SHP77 (cell line): ENCODE measurements around the gene IL1RAP.

Source experiments
- DNase-seq, 2 experiments: peaks; one replicate each; lab custom pipeline; 2025; lab: John Stamatoyannopoulos, UW

IL1RAP gene

GRCh38 chr3:190614226-190615059 is 100.6 kb downstream of the IL1RAP start:
- DNase-seq = no peak

- DNase-seq = no peak
Observed at GRCh38 chr3:190615060-190615384, 101.1 kb downstream of the IL1RAP start.

DNA sequence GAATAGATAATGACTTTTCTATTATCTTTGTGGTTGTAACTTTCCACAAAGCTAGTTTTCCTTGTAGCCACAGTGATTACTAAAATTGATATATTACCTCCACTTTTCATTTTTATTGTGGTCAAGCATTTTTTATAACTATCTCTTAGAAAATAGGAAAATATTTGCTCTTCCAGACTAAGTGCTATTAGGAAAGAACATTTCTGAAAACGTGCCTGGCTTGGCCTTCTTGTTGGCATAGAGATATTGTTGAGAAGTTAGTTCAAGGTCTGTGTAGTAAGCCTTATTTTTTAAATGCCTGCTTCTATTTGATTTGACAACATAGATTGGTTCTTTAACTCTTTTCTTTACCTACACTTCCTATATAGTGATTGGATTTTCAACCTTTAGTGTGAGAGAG is 101.7 kb downstream of the IL1RAP start:
- no peak for DNase-seq

DNA sequence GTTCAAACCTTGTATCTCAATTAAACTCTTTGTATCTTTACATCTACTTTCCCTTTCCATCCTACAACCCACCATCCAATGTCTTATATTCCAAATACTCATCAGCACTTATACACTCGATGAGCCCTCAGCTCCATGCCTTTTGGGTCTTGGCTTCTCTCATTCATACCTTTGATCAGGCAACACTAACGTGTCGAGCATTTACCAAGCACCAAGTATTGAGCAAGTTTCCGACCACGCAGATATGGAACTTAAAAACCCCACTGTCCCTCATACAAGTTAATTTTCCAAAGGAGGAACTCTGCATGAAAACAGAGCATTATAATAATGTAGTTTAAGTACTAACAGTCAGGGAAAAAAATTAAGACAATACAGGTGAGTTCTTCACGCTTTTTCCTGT is 102.8 kb downstream of the IL1RAP start:
- no peak for DNase-seq

GRCh38 chr3:190617185-190617584 is 103.3 kb downstream of the IL1RAP start:
- DNase-seq = no peak

DNA sequence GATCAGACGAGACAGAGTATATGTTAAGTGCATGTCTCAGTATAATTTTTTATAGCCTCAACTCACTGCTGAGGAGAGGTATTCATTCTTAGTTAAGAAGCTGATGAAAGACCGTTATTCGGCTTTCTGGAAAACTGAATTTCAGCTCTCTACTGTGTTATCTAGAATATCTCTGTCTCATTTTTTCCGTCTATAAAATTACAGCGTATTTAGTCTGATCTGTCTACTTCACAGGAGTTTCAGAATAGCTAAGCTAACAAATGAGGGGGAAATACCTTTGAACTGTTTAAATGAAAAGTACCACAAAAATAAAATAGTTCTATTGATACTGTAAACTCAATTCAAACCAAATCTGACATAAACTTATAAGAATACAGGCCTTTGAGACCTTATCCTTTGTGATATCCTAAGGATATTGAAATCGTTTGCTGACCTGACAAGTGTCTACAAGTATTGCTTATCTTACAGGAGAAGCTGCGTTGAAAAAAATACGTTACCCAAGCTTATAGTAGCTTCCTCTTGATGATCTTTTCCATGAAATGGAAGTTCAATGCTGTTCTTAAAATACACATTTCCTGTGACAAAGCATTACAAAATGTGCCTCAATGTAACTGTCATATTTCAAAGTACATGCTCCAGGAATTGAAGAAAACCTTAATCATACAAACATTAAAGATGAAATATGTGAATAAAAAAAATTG is 104.6 kb downstream of the IL1RAP start:
- DNase-seq = no peak

DNA sequence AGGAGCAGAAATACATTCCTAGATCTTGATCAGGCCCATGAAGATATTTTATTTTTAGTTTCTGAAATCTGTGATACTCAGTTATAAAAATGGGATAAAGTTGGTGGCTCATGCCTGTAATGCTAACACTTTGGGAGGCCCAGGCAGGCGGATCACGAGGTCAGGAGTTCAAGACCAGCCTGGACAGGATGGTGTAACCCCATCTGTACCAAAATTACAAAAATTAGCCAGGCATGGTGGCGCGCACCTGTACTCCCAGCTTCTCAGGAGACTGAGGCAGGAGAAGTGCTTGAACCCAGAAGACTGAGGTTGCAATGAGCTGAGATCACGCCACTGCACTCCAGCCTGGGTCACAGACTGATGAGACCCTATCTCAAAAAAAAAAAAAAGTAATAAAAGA is 105.5 kb downstream of the IL1RAP start:
- DNase-seq = no peak

- no peak for DNase-seq
Observed at GRCh38 chr3:190619761-190620160, 105.9 kb downstream of the IL1RAP start.

GRCh38 chr3:190620886-190621608 is 107.2 kb downstream of the IL1RAP start:
- no peak for DNase-seq

- DNase-seq = no peak
Observed at GRCh38 chr3:190621927-190622326, 108.0 kb downstream of the IL1RAP start.

GRCh38 chr3:190624282-190624681 is 110.4 kb downstream of the IL1RAP start:
- no peak for DNase-seq

DNA sequence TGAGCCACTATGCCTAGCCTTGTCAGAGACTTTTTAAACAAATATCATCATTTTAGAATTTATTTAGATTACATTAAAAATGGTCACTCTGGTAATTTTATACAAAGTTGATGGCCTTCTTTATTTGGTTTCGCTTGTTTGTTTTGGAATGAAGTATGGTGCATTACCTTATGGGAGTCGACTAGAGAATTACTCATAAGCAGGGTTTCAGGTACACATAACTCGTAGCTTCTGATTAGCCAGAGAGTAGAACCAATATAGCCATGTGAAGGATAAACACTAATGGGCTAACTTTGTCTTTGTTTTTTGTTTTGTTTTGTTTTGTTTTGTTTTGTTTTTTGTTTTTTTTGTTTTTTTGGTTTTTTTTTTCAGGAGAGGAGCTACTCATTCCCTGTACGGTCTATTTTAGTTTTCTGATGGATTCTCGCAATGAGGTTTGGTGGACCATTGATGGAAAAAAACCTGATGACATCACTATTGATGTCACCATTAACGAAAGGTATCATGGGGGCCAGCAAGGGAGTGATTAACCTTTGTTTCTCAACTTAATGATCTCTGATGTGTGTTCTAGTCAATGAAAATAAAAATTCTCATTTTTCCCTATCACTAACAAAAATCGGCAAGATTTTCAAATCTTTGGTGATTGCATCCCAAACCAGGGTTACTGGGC is 113.2 kb downstream of the IL1RAP start:
- no peak for DNase-seq

DNA sequence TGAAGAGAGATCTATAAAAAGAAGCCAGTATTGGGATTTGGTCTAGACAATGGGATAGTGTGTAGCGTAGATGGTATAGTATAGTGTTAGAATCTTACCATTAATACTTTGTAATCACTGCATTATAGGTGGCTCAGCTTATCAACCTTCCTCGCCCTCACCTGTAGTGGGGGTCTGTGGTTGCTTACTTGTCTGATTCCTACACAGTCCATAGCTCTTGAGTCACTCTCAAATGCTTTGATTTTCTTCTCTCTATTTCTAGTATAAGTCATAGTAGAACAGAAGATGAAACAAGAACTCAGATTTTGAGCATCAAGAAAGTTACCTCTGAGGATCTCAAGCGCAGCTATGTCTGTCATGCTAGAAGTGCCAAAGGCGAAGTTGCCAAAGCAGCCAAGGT is 115.2 kb downstream of the IL1RAP start:
- DNase-seq = no peak

DNA sequence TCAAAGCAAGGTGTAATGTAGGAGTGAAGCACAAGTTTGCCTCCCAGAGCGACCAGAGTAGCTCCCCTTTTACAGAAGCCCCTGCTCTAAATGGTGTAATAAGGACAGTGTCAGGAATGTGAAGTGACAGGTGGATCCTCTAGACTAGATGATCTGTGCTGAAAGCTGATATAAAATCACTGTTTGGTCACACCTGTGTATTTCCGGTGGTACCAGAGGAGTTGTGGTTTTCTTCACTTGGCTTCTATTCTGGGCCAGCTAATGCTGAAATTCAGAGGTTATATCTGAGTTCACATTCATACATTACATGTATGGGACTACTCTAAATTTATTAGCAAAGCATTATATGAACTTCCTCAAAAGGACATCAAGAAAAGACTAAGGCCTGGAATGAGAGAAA is 117.4 kb downstream of the IL1RAP start:
- DNase-seq = no peak

DNA sequence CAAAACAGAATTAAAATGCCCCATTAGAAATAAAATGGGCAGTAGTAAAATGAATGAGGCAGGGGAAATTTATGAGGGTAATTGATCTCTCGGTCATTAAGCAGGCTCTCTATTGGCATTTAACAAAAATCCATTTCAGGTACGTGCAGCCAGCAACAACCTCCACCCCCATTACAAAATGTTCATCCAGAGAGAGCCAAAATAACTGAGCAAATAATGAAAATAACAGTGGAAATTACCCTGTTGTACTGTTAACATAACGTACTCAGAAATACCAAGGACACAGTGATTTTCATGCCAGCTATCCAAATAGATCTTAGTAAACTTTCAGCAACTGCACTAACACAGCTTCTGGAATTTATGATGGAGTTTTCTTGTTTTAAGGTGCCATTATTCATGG is 127.7 kb downstream of the IL1RAP start:
- no peak for DNase-seq

GRCh38 chr3:190642016-190642415 is 128.1 kb downstream of the IL1RAP start:
- no peak for DNase-seq

- no peak for DNase-seq
Observed at GRCh38 chr3:190644035-190644434, 130.2 kb downstream of the IL1RAP start.

DNA sequence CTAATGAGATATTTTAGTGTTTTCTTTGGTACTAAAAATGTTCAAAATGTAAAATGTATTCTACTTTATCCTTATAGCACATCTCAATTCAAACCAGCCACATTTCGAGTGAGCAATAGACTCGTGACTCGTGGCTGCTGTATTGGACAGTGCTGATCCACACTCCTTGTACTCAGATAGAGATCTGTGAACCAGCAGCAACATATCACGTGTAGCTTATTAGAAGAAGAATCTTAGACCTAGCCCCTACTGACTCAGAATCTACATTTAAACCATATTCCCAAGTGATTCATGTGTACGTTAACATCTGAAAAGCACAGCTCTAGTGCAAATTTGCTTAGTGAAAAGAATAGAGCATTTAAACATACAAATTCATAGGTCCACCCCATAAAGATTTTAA is 130.9 kb downstream of the IL1RAP start:
- DNase-seq = no peak

DNA sequence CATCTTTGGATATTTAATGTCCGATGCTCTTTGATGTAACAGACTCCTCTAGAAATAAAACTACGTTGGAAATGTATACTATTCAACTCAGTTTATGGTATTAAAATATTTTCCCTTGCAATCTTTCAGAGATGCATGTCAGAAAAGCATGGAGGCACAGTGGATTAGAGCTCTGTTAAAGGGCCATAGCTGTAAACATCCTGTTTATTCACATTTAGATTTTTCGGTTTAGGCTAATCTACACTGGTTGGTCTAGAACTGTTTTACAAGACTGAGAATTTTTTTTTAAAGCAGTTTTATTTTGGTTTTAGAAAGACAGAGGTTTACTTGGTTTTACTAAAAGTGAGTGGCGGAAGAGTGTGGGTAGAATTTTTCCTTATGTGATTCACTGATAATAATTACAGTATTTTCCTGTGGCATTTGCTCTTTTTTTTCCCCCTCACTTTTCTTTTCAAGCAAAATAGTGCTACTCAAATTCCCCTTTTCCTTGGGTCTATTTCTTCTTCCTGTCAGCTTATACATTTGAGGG is 132.1 kb downstream of the IL1RAP start:
- DNase-seq = no peak

GRCh38 chr3:190646996-190647395 is 133.1 kb downstream of the IL1RAP start:
- no peak for DNase-seq

- DNase-seq = no peak
Observed at GRCh38 chr3:190655933-190656332, 142.0 kb downstream of the IL1RAP start.

GRCh38 chr3:190658106-190658505 is 144.2 kb downstream of the IL1RAP start:
- DNase-seq = no peak
